ENCODE measurements around the gene CTNNBL1. TPM values are rescaled to one million over a fixed set of nuclear protein-coding genes. Genes with fewer than 3 reads are reported as not detected.

Gene CTNNBL1
- total and polyA plus RNA-seq, 2 experiments from 2014 or later = 36.3 to 68.7 TPM

GRCh38 chr20:37866051-37866450 is 172.2 kb downstream of the CTNNBL1 start (continued):
- TF ChIP-seq ETS1 (IDR thresholded peaks at IDR 0.05) = no peak
- no peak for TF ChIP-seq ZNF331 (CRISPR knock-in tag; IDR thresholded peaks at IDR 0.05; ENCODE audit: low read depth)
- no peak for TF ChIP-seq ZNF462 (CRISPR knock-in tag; IDR thresholded peaks at IDR 0.05)

GRCh38 chr20:37867289-37868195 is 173.7 kb downstream of the CTNNBL1 start:
- no peaks in the 10 kb centered on the region for H4K20me1 ChIP-seq (replicated peaks; ENCODE audit: insufficient read depth)
- H3K4me3 ChIP-seq = no peak overlapping the region
- peaks cover 14% of the 10 kb centered on the region; the same call in 2 of the 3 replicates for H3K36me3 Mint-ChIP-seq (ENCODE audit: low read depth)
- peaks cover 26% of the 10 kb centered on the region for H3K4me1 Mint-ChIP-seq
- no peak overlapping the region; the same call in 1 of the 2 replicates for H3K27ac Mint-ChIP-seq
- DNase-seq (ENCODE audit: low spot score) (no peak), ATAC-seq (no peak)
- H3F3A ChIP-seq (replicated peaks; ENCODE audit: low read depth) = no peaks in the 10 kb centered on the region
- no peaks in the 10 kb centered on the region for H3K79me2 ChIP-seq (replicated peaks; ENCODE audit: insufficient read depth)
- no peak overlapping the region for H2AFZ ChIP-seq
- H3K27me3 ChIP-seq (ENCODE audit: insufficient read depth) = no peaks in the 10 kb centered on the region
- peaks cover 14% of the 10 kb centered on the region for H3K4me1 ChIP-seq (ENCODE audit: insufficient read depth)
- H3K4me3 Mint-ChIP-seq = no peak overlapping the region
- H3K36me3 ChIP-seq (ENCODE audit: insufficient read depth) = no peaks in the 10 kb centered on the region
- no peak overlapping the region for H3K4me2 ChIP-seq
- no peak overlapping the region for H3K27ac ChIP-seq (ENCODE audit: low read depth)
- H3K9me3 Mint-ChIP-seq = no peaks in the 10 kb centered on the region
- peaks cover 6% of the 10 kb centered on the region for H3K27me3 Mint-ChIP-seq (ENCODE audit: insufficient read depth, low read depth, poor library complexity)
- H3K9me2 ChIP-seq (ENCODE audit: insufficient read depth) = no peaks in the 10 kb centered on the region
- no peak for TF ChIP-seq JUNB (IDR thresholded peaks at IDR 0.05; ENCODE audit: unreplicated experiment)
- TF ChIP-seq CTCF (conservative IDR thresholded peaks at IDR 0.05; ENCODE audit: low read depth in 2 of 2) = no peak
- no peak for TF ChIP-seq STAT1 (IDR thresholded peaks at IDR 0.05; ENCODE audit: unreplicated experiment)
- no peak for TF ChIP-seq ETS1 (IDR thresholded peaks at IDR 0.05)
- TF ChIP-seq EZH2 (IDR thresholded peaks at IDR 0.05; ENCODE audit: low read depth, unreplicated experiment) = no peak
- TF ChIP-seq CREB1 (CRISPR knock-in tag; IDR thresholded peaks at IDR 0.05; ENCODE audit: low read depth) = no peak
- no peak for TF ChIP-seq NANOG (IDR thresholded peaks at IDR 0.05; ENCODE audit: borderline replicate concordance)
- TF ChIP-seq ZNF114 (CRISPR knock-in tag; IDR thresholded peaks at IDR 0.05) = no peak
- no peak for TF ChIP-seq ZNF331 (CRISPR knock-in tag; IDR thresholded peaks at IDR 0.05; ENCODE audit: low read depth)

Data from GM23338 (cell line).